Measurements from ENCODE around the gene FRS3. TPM values are rescaled to one million over a fixed set of nuclear protein-coding genes. Genes with fewer than 3 reads are reported as not detected.

Gene FRS3
- total RNA-seq, 1 donor from 2014 or later: 5.9 TPM

DNA sequence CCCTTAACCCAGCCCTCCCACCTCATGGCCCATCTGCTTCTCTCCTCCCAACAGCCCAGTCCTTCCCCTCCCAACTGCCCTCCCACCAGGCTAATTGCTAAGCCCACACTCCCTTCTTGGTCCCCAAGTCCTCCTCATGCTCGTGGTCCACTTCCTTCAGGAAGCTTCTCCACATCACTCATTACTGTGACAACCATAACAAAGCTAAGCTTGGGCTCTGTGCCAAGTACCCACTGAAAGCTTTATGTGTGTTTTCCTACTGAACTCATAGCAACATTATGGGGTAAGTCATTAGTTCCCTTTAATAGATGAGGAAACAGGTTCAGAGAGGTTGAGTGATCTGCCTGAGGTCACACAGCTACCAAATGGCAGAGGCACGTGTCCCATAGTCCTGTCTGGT, 16.2 kb downstream of the FRS3 start:
- Histone ChIP-seq H3K36me3 (no peaks in the 10 kb centered on the region), H3K9me3 (no peaks in the 10 kb centered on the region), H3K27me3 (ENCODE audit: low read depth) (no peaks in the 10 kb centered on the region), H3K4me1 (peaks cover 22% of the 10 kb centered on the region), H3K27ac (no peak overlapping the region), H3K4me3 (no peak overlapping the region)
- ATAC-seq: no peak
- intact Hi-C loops (cut with DNase I): no loop called here
- peak; percentile 5 for DNase-seq
- no peak for TF ChIP-seq CTCF (IDR thresholded peaks at IDR 0.05)

- no peak for TF ChIP-seq CTCF (IDR thresholded peaks at IDR 0.05)
- no peak for ATAC-seq
- H3K27me3 ChIP-seq (ENCODE audit: low read depth): no peaks in the 10 kb centered on the region
- no peak overlapping the region for H3K4me3 ChIP-seq
- intact Hi-C loops (cut with DNase I): no loop called here
- no peaks in the 10 kb centered on the region for H3K36me3 ChIP-seq
- no peaks in the 10 kb centered on the region for H3K9me3 ChIP-seq
- peak; percentile 22 for DNase-seq
- no peaks in the 10 kb centered on the region for H3K4me1 ChIP-seq
- no peak overlapping the region for H3K27ac ChIP-seq
Observed at GRCh38 chr6:41759905-41760579, 19.7 kb downstream of the FRS3 start.

- no peak overlapping the region for H3K27ac ChIP-seq
- no peaks in the 10 kb centered on the region for H3K36me3 ChIP-seq
- H3K4me1 ChIP-seq: no peaks in the 10 kb centered on the region
- DNase-seq: peak; percentile 36
- intact Hi-C loops (cut with DNase I): no loop called here
- H3K9me3 ChIP-seq: no peaks in the 10 kb centered on the region
- no peak for ATAC-seq
- no peak overlapping the region for H3K4me3 ChIP-seq
- TF ChIP-seq CTCF (IDR thresholded peaks at IDR 0.05): no peak
- H3K27me3 ChIP-seq (ENCODE audit: low read depth): no peaks in the 10 kb centered on the region
Observed at GRCh38 chr6:41759106-41759904, 20.4 kb downstream of the FRS3 start.

DNA sequence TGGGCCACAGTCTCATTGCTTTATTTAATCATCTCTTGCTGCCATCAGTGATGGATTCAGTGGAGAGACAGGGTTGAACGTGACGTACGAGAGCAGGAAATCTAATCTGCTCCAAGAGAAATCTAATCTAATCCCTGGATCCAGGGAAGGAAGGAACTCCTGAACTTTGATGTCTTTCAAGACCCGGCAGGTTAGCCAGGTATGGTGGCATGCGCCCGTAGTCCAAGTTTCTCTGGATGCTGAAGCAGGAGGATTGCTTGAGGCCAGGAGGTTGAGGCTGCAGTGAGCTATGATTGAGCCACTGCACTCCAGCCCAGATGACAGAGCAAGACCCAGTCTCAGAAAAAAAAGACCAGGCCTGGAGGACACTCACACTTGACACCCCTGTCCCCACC, 21.1 kb downstream of the FRS3 start:
- TF ChIP-seq CTCF (IDR thresholded peaks at IDR 0.05): no peak
- H3K27ac ChIP-seq: no peak overlapping the region
- no peak for ATAC-seq

DNA sequence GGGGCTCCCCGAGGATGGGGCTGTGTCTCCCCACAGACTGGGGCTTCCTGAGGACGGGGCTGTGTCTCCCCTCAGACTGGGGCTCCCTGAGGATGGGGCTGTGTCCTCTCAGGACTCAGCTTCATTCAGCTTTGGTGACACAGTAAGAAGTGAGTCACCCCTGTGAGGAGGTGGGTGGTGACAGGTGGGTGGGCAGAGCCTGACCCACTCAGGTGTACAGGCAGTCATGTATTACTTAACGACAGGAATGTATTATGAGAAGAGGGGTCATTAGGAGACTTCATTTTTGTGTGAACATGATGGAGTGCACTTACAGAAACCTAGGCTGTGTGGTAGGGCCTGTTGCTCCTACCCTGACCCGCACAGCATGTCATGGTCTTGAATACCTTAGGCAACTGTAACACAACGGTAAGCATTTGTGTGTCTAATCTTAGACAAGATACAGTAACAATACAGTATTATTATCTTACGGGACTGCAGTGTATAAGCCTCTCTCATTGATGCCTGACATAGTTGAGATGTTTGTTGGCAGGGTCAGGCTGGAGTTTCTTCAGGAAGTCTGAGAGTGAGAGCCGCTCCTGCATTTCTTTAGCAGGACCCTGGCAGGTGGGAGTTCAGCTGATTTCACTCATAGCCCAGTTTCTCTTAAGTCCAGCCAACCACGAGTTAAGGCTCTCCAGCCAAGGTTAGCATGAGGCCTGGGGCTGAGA, 21.6 kb downstream of the FRS3 start:
- DNase-seq (peak; percentile 7), ATAC-seq (peak; percentile 44 to 70)
- no peaks in the 10 kb centered on the region for H3K36me3 ChIP-seq
- H3K4me3 ChIP-seq: no peak overlapping the region
- H3K27ac ChIP-seq: no peak overlapping the region
- TF ChIP-seq CTCF (IDR thresholded peaks at IDR 0.05): no peak
- no peaks in the 10 kb centered on the region for H3K9me3 ChIP-seq
- no peaks in the 10 kb centered on the region for H3K4me1 ChIP-seq
- H3K27me3 ChIP-seq (ENCODE audit: low read depth): no peaks in the 10 kb centered on the region
- intact Hi-C loops (cut with DNase I): no loop called here

More for the DNA sequence above, 21.1 kb downstream of the FRS3 start:
- intact Hi-C loops (cut with DNase I): no loop called here
- DNase-seq: no peak
- Histone ChIP-seq H3K36me3 (no peaks in the 10 kb centered on the region), H3K27me3 (ENCODE audit: low read depth) (no peaks in the 10 kb centered on the region), H3K9me3 (no peaks in the 10 kb centered on the region), H3K4me3 (no peak overlapping the region), H3K4me1 (no peaks in the 10 kb centered on the region)

Measured in lower lobe of right lung (tissue), 2 donors.